H9 (cell line): ENCODE measurements around the gene ZNF771. TPM values are rescaled to one million over a fixed set of nuclear protein-coding genes. Genes with fewer than 3 reads are reported as not detected.
"Not testable (repeated sequence)": the region's sequence is repeated elsewhere in the genome, so short reads cannot be mapped to it uniquely, and the experiment has no call there.

Source experiments
- DNase-seq: peaks from one replicate; pipeline ENCODE4 v3.0.0-alpha.2; 2017
- H2AFZ ChIP-seq: one replicate; pipeline ENCODE4 v1.6.1; 2013; ENCODE audit warnings: mild to moderate bottlenecking, low read length, control low read depth, moderate library complexity
- H2AK5ac ChIP-seq: 2 replicates; pipeline ENCODE4 v1.6.1; 2013; ENCODE audit warnings: low read length, control low read depth, mixed read lengths; ENCODE audit not compliant: insufficient read length
- H2BK120ac ChIP-seq: one replicate; pipeline ENCODE4 v1.6.1; 2013; ENCODE audit warnings: low read depth, mild to moderate bottlenecking, low read length, control low read depth, inconsistent platforms; ENCODE audit not compliant: poor library complexity, severe bottlenecking
- H2BK12ac ChIP-seq: 2 replicates; pipeline ENCODE4 v1.6.1; 2013; ENCODE audit warnings: low read length, control low read depth, mixed read lengths, low read depth; ENCODE audit not compliant: insufficient read length
- H2BK15ac ChIP-seq: 2 replicates; pipeline ENCODE4 v1.6.1; 2013; ENCODE audit warnings: low read depth, low read length, control low read depth
- H2BK20ac ChIP-seq: one replicate; pipeline ENCODE4 v1.6.1; 2013; ENCODE audit warnings: low read depth, mild to moderate bottlenecking, low read length, control low read depth, inconsistent platforms; ENCODE audit not compliant: poor library complexity, severe bottlenecking
- H2BK5ac ChIP-seq: 2 replicates; pipeline ENCODE4 v1.6.1; 2013; ENCODE audit warnings: low read length, control low read depth, mixed read lengths; ENCODE audit not compliant: insufficient read length
- H3K14ac ChIP-seq: 2 replicates; pipeline ENCODE4 v1.6.1; 2013; ENCODE audit warnings: low read length, control low read depth; ENCODE audit not compliant: insufficient read depth
- H3K18ac ChIP-seq: 2 replicates; pipeline ENCODE4 v1.6.1; 2013; ENCODE audit warnings: low read depth, mild to moderate bottlenecking, mixed read lengths, low read length, control low read depth; ENCODE audit not compliant: insufficient read length
- H3K23ac ChIP-seq: 2 replicates; pipeline ENCODE4 v1.6.1; 2013; ENCODE audit warnings: low read length, control low read depth, mixed read lengths, low read depth; ENCODE audit not compliant: insufficient read length
- H3K23me2 ChIP-seq: 2 replicates; pipeline ENCODE4 v1.6.1; 2013; ENCODE audit warnings: low read depth, mild to moderate bottlenecking, mixed read lengths, low read length, control low read depth; ENCODE audit not compliant: insufficient read length, poor library complexity, severe bottlenecking
- H3K27ac ChIP-seq: 2 replicates; pipeline ENCODE4 v1.5.1; 2013; ENCODE audit warnings: low read length, control low read depth, mixed read lengths, low read depth; ENCODE audit not compliant: insufficient read length
- H3K27me3 ChIP-seq: 2 replicates; pipeline ENCODE4 v1.6.1; 2013; ENCODE audit warnings: low read length, control low read depth, inconsistent platforms; ENCODE audit not compliant: insufficient read depth
- H3K4ac ChIP-seq: 2 replicates; pipeline ENCODE4 v1.6.1; 2013; ENCODE audit warnings: low read depth, mild to moderate bottlenecking, control low read depth, inconsistent platforms, low read length, moderate library complexity
- H3K4me1 ChIP-seq: 2 replicates; pipeline ENCODE4 v1.6.1; 2013; ENCODE audit warnings: low read length, control low read depth, inconsistent platforms; ENCODE audit not compliant: insufficient read depth
- H3K4me2 ChIP-seq: 2 replicates; pipeline ENCODE4 v1.6.1; 2013; ENCODE audit warnings: low read length, control low read depth, mixed read lengths; ENCODE audit not compliant: insufficient read length, insufficient read depth
- H3K56ac ChIP-seq: 2 replicates; pipeline ENCODE4 v1.6.1; 2013; ENCODE audit warnings: low read depth, mild to moderate bottlenecking, mixed read lengths, low read length, control low read depth; ENCODE audit not compliant: insufficient read length
- H3K79me1 ChIP-seq: 2 replicates; pipeline ENCODE4 v1.6.1; 2013; ENCODE audit warnings: low read depth, mild to moderate bottlenecking, moderate library complexity, low read length, control low read depth, inconsistent platforms; ENCODE audit not compliant: insufficient read depth, poor library complexity, severe bottlenecking
- H3K79me2 ChIP-seq: 2 replicates; pipeline ENCODE4 v1.6.1; 2013; ENCODE audit warnings: low read length, control low read depth, inconsistent platforms; ENCODE audit not compliant: insufficient read depth
- H3K9ac ChIP-seq: 2 replicates; pipeline ENCODE4 v1.6.1; 2013; ENCODE audit warnings: low read length, control low read depth, mixed read lengths; ENCODE audit not compliant: insufficient read length; ENCODE audit errors: extremely low read depth
- H3K9me3 ChIP-seq: one replicate; pipeline ENCODE4 v1.6.1; 2013; ENCODE audit warnings: low read depth, low read length, inconsistent platforms; ENCODE audit not compliant: control insufficient read depth
- H3T11ph ChIP-seq: one replicate; pipeline ENCODE4 v1.6.1; 2013; ENCODE audit warnings: mild to moderate bottlenecking, low read length, control low read depth, inconsistent platforms
- H4K20me1 ChIP-seq: one replicate; pipeline ENCODE4 v1.6.1; 2013; ENCODE audit not compliant: control insufficient read depth, insufficient read length, insufficient read depth
- H4K5ac ChIP-seq: 2 replicates; pipeline ENCODE4 v1.6.1; 2013; ENCODE audit warnings: low read depth, mild to moderate bottlenecking, mixed read lengths, low read length, control low read depth; ENCODE audit not compliant: insufficient read length
- H4K8ac ChIP-seq: replicated peaks from 2 replicates; pipeline ENCODE4 v1.6.1; 2013; ENCODE audit warnings: low read length, control low read depth, mixed read lengths, low read depth; ENCODE audit not compliant: insufficient read length
- H4K91ac ChIP-seq: 2 replicates; pipeline ENCODE4 v1.6.1; 2013; ENCODE audit warnings: low read depth, mild to moderate bottlenecking, moderate library complexity, mixed read lengths, low read length, control low read depth; ENCODE audit not compliant: insufficient read length
- H3K27ac Mint-ChIP-seq, 3 experiments: 2 replicates in 2 of 3; 3 replicates in 1 of 3; pipeline ENCODE4 v1.8.0; 2020 to 2021; ENCODE audit warnings: mixed read lengths in 3 of 3, mild to moderate bottlenecking in 1 of 3, moderate library complexity in 1 of 3
- H3K27me3 Mint-ChIP-seq: 2 replicates; pipeline ENCODE4 v1.8.0; 2021; ENCODE audit warnings: low read depth, mild to moderate bottlenecking, moderate library complexity, mixed read lengths
- H3K36me3 Mint-ChIP-seq, 3 experiments: 2 replicates in 2 of 3; 3 replicates in 1 of 3; pipeline ENCODE4 v1.8.0; 2020 to 2021; ENCODE audit warnings: low read depth in 3 of 3, mixed read lengths in 3 of 3; ENCODE audit not compliant: insufficient read depth in 1 of 3
- H3K4me1 Mint-ChIP-seq, 2 experiments: 2 replicates each; pipeline ENCODE4 v1.8.0; 2020; ENCODE audit warnings: mixed read lengths in 2 of 2
- H3K4me3 Mint-ChIP-seq, 2 experiments: 2 replicates in 1 of 2; 3 replicates in 1 of 2; pipeline ENCODE4 v1.8.0; 2020 to 2021; ENCODE audit warnings: mild to moderate bottlenecking in 2 of 2, mixed read lengths in 2 of 2, moderate library complexity in 1 of 2
- H3K9me3 Mint-ChIP-seq, 2 experiments: 2 replicates in 1 of 2; 3 replicates in 1 of 2; pipeline ENCODE4 v1.8.0; 2020; ENCODE audit warnings: mild to moderate bottlenecking in 2 of 2, mixed read lengths in 2 of 2, moderate library complexity in 1 of 2
- WGBS: extraction: QIAGEN DNeasy Blood & Tissue Kit; methylation state at CpG from one replicate; pipeline ENCODE4 v1.1.7; 2013; ENCODE audit warnings: missing lambda C conversion rate, low lambda C conversion rate, mixed read lengths; ENCODE audit not compliant: insufficient read length; ENCODE audit errors: extremely low coverage; 5-methylcytosine and 5-hydroxymethylcytosine counted together
- total RNA-seq: library from RNA; stranded (reverse); gene quantifications from 2 replicates; pipeline ENCODE4 v1.2.1, GENCODE V29; 2021
- TF ChIP-seq, protein P1 (sequence below): fragments of 200-600 bp; sonication (generic); conservative IDR thresholded peaks from 3 replicates; pipeline ENCODE4 v1.8.0; 2021; ENCODE audit warnings: antibody characterized with exemption, mild to moderate bottlenecking

The ZNF771 gene
- total RNA-seq, 1 experiment from 2014 or later, result 10.5 TPM

GRCh38 chr16:30459456-30459855 is 52.0 kb downstream of the ZNF771 start:
- H4K5ac ChIP-seq, result no peak overlapping the region
- H3K18ac ChIP-seq, result no peak overlapping the region
- H3K27ac ChIP-seq, result no peak overlapping the region
- H3K23me2 ChIP-seq, result peaks cover 2% of the 10 kb centered on the region
- no peak overlapping the region for H3K14ac ChIP-seq
- no peak overlapping the region for H3K4me2 ChIP-seq
- H2AFZ ChIP-seq, result no peak overlapping the region
- H3K27me3 ChIP-seq, result no peaks in the 10 kb centered on the region
- no CpG with 5 or more reads among the region's 11 CpGs for WGBS
- no peak for DNase-seq
- H3K79me2 ChIP-seq, result no peaks in the 10 kb centered on the region
- H2BK5ac ChIP-seq, result no peak overlapping the region
- H4K8ac ChIP-seq, result no peak overlapping the region
- no peak overlapping the region for H3T11ph ChIP-seq
- no peak overlapping the region for H3K23ac ChIP-seq
- H2BK15ac ChIP-seq, result no peak overlapping the region
- no peak overlapping the region for H3K27ac Mint-ChIP-seq
- no peak overlapping the region for H2BK12ac ChIP-seq
- no peaks in the 10 kb centered on the region for H3K9me3 ChIP-seq
- no peak overlapping the region for H3K9ac ChIP-seq
- H3K9me3 Mint-ChIP-seq, result peaks cover 0 to 2% of the 10 kb centered on the region in 2 experiments; a peak in 1 of 5 replicates
- TF ChIP-seq, protein P1, sequence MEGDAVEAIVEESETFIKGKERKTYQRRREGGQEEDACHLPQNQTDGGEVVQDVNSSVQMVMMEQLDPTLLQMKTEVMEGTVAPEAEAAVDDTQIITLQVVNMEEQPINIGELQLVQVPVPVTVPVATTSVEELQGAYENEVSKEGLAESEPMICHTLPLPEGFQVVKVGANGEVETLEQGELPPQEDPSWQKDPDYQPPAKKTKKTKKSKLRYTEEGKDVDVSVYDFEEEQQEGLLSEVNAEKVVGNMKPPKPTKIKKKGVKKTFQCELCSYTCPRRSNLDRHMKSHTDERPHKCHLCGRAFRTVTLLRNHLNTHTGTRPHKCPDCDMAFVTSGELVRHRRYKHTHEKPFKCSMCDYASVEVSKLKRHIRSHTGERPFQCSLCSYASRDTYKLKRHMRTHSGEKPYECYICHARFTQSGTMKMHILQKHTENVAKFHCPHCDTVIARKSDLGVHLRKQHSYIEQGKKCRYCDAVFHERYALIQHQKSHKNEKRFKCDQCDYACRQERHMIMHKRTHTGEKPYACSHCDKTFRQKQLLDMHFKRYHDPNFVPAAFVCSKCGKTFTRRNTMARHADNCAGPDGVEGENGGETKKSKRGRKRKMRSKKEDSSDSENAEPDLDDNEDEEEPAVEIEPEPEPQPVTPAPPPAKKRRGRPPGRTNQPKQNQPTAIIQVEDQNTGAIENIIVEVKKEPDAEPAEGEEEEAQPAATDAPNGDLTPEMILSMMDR, result no peak
- 0 out of 4 replicates have a peak, but pooled peaks cover 0 to under 1% of the 10 kb centered on the region in 2 experiments for H3K4me1 Mint-ChIP-seq
- H4K91ac ChIP-seq, result no peak overlapping the region
- H3K56ac ChIP-seq, result no peak overlapping the region
- H3K79me1 ChIP-seq, result no peaks in the 10 kb centered on the region
- H2BK20ac ChIP-seq, result no peak overlapping the region
- no peaks in the 10 kb centered on the region for H3K36me3 Mint-ChIP-seq
- no peak overlapping the region for H2AK5ac ChIP-seq
- H4K20me1 ChIP-seq, result no peaks in the 10 kb centered on the region
- peaks cover 4% of the 10 kb centered on the region for H3K27me3 Mint-ChIP-seq
- no peak overlapping the region for H2BK120ac ChIP-seq
- no peak overlapping the region for H3K4ac ChIP-seq
- H3K4me3 Mint-ChIP-seq, result no peak overlapping the region
- no peaks in the 10 kb centered on the region for H3K4me1 ChIP-seq

DNA sequence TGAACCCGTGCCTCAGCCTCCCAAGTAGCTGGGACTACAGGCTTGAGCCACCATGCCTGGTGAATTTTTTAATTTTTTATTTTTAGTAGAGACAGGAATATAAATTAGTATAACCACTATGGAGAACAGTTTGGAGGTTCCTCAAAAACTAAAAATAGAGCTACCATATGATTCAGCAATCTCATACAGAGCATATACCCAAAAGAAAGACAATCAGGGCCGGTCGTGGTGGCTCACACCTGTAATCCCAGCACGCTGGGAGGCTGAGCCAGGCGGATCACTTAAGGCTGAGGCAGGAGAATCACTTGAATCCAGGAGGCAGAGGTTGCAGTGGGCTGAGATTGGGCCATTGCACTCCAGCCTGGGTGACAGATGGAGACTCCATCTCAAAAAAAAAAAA is 54.0 kb downstream of the ZNF771 start:
- not testable (repeated sequence) for H3K56ac ChIP-seq, H4K5ac ChIP-seq, H3K9me3 ChIP-seq, H2BK15ac ChIP-seq, H3T11ph ChIP-seq, H4K20me1 ChIP-seq, H4K8ac ChIP-seq, H3K27ac Mint-ChIP-seq, H3K23me2 ChIP-seq, H3K36me3 Mint-ChIP-seq, H3K18ac ChIP-seq, H3K4me3 Mint-ChIP-seq, H2BK20ac ChIP-seq, H3K79me2 ChIP-seq, H3K27me3 ChIP-seq, H3K23ac ChIP-seq, H3K4me1 ChIP-seq, H3K27me3 Mint-ChIP-seq, H2BK5ac ChIP-seq, H3K4me2 ChIP-seq, H3K9ac ChIP-seq, DNase-seq, H3K79me1 ChIP-seq, H2AK5ac ChIP-seq, H3K4me1 Mint-ChIP-seq, H3K4ac ChIP-seq, H3K27ac ChIP-seq, H2AFZ ChIP-seq, H2BK12ac ChIP-seq, H3K14ac ChIP-seq, H4K91ac ChIP-seq, H3K9me3 Mint-ChIP-seq, H2BK120ac ChIP-seq
- no CpG with 5 or more reads among the region's 5 CpGs for WGBS
